ENCODE results near the gene SEC61A2.
"Not testable (repeated sequence)": the region's sequence is repeated elsewhere in the genome, so short reads cannot be mapped to it uniquely, and the experiment has no call there.

SEC61A2 gene

DNA sequence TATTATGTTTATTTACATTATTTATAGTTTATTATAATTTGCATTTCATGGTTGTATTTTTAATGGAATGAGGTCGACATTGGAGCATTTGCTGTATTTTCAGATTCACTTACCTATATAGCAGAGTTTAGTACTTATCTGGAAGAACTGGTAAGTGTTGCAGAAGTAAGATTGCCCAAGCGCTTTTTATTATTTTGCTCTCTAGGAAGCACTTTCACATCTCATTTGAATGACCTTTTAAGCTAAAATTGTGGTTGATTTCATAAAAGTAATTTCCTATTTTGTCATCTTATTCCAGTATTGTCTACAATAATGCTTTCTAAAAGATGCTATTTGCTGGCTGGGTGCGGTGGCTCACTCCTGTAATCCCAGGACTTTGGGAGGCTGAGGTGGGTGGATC lies 28.6 kb downstream of the SEC61A2 start:
- in situ Hi-C loops (cut with MboI; ENCODE audit: low sequenced_read_pairs) = no loop called here

DNA sequence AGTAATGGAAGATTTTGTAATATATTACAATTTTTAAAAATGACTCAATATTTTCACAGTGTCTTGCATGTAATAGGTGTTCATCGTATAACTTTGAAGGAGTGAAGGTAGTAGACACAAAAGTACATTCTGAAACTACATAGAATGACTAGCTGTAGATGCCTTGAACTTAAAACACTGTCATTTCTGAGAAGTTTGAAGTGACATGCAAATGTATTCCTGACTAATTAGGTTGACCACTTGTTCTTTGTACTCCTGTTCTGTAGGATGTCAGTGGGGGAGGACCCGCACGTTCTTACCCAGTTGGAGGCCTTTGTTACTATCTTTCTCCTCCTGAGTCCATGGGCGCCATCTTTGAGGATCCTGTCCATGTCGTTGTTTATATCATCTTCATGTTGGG lies 31.2 kb downstream of the SEC61A2 start:
- in situ Hi-C loops (cut with MboI; ENCODE audit: low sequenced_read_pairs) = no loop called here

DNA sequence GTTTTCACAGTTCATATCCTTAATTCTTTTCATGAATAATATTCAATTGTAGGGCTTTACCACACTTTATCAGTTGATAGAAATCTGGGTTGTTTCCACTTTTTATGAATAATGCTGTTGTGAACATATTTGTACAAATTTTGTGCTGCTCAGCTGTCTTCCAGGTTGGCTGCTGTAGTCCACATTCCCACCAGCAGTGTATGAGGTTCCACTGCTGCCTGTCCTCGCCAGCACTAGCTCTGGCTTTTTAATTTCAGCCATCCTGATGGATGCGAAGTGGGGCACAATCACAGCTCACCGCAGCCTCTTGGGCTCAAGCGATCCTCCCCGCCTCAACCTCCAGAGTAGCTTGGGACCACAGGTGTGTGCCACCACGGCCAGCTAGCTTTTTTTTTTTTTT lies 33.5 kb downstream of the SEC61A2 start:
- in situ Hi-C loops (cut with MboI; ENCODE audit: low sequenced_read_pairs) = no loop called here

DNA sequence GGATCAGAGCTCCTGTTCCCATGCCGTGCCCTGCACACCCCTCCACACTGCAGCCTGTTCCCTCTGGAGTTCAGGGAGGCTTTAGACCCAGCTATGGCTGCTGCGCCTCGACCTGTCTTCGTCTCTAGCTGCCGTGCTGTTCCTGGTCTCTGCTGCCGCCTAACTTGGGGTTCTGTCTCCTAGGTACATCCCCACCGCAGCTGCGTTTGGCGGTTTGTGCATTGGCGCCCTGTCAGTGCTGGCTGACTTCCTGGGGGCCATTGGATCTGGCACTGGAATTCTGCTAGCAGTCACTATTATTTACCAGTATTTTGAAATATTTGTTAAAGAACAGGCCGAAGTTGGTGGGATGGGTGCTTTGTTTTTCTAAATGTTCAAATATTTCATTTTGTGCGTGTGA lies 34.6 kb downstream of the SEC61A2 start:
- in situ Hi-C loops (cut with MboI; ENCODE audit: low sequenced_read_pairs) = no loop called here

DNA sequence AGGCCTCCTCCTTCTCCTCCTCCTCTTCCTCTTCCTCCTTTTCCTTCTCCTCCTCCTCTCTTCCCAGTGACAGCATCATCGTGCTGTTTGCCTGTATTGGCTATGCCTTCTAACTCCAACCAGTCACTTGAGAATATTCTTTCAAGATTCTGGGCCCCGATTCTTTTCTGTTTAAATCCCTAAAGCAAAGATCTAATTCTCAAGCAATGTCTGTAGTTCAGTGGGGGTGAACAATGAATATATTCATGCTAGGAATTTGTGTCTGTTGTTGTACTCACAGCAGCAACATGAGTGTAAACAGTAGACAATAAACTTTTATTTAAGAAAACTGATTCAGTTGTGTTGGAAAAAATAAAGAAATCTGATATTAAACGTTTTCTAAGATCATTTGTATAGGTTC lies 35.6 kb downstream of the SEC61A2 start:
- in situ Hi-C loops (cut with MboI; ENCODE audit: low sequenced_read_pairs) = no loop called here

DNA sequence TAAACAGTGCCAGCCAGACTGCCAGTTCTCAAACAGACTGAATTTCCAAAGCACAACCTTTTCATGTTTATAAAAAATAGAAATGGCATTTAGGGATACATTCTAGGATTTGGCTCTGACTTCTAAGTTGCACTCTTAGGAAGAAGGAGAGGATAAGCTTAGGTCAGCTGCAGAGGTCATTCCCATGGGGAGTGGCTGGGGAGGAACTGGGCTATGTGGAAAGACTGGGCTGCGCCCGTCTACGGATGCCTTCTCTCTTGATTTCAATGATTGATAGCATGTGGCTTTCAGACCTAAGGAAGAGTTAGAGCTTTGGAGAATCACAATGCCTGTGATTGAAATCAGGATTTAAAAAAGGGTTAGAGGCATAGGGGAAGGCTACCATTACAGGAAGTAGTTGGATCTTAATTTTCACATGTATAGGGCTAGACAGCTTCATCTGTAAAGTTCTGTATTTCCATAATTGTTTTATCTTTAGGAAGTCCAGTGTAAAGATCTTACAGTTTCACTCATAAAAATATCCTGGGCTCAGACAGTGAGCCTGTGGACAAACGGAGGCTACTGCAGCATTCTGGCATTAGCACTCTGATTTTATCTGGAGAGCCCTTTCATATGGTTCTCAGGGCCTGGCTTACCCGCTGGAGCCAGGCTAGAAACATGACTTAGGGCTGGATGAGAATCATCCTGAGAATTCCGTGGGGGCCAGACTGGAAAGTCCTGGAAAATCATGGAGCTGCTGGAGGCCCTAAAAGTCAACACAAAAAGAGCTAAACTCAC lies 36.7 kb downstream of the SEC61A2 start:
- in situ Hi-C loops (cut with MboI; ENCODE audit: low sequenced_read_pairs) = no loop called here

DNA sequence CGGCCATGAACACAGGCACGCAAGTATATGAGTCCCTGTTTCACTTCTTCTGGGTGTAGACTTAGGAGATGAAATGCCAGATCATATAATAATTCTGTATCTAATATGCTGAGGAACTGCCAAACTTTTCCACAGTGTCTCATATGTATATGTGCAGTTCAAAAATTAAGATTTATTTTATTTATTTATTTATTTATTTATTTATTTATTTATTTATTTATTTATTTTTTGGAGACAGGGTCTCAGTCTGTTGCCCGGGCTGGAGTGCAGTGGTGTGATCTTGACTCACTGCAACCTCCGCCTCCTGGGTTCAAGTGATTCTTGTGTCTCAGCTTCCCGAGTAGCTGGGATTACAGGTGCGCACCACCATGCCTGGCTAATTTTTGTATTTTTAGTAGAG lies 42.0 kb downstream of the SEC61A2 start:
- in situ Hi-C loops (cut with MboI; ENCODE audit: low sequenced_read_pairs) = not testable (repeated sequence)

DNA sequence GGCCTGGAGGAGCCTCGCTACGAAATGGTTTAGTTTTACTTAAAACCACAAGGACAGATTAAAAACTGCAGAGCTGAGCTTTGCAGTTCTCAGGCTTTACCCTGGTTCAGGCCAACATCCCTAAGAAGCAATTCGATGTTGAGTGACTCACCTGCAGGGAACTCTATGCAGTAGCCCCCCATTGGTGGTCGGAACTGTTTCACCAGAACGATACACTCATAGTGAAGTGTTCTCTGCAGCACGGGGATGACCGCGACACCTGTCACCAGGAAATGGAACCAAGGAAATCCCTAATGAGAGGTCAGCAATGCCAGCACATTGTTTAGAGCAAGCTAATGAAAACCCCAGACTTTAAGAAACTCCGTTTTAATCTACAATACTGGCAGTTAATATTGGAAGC lies 48.2 kb downstream of the SEC61A2 start:
- in situ Hi-C loops (cut with MboI; ENCODE audit: low sequenced_read_pairs) = no loop called here

DNA sequence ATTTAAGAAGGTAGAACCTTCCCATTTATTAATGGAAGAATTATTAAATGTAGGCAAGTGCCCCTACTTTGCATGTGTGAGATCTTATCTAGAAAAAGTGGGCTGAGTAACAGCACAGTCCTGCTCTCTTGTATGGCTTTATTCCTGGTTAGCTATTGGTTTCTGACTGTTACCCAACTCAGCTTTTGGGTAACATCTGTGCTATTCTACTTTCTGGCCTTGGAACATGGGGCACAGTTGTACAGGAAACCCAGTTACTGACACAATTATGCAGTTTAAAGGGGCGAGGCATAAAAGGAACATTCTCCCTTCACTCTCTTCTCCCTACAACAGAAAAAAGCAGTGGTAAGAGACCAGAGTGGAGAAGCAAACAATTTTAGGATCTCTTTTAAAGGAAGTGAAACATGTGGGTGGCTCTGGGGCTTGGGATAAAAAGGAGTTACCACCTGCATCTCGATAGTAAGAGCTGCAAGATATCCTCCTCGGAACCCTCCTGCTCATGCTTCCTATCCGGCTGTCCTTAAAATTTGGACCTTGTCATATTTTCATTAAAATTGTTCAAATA lies 50.2 kb downstream of the SEC61A2 start:
- in situ Hi-C loops (cut with MboI; ENCODE audit: low sequenced_read_pairs) = no loop called here

DNA sequence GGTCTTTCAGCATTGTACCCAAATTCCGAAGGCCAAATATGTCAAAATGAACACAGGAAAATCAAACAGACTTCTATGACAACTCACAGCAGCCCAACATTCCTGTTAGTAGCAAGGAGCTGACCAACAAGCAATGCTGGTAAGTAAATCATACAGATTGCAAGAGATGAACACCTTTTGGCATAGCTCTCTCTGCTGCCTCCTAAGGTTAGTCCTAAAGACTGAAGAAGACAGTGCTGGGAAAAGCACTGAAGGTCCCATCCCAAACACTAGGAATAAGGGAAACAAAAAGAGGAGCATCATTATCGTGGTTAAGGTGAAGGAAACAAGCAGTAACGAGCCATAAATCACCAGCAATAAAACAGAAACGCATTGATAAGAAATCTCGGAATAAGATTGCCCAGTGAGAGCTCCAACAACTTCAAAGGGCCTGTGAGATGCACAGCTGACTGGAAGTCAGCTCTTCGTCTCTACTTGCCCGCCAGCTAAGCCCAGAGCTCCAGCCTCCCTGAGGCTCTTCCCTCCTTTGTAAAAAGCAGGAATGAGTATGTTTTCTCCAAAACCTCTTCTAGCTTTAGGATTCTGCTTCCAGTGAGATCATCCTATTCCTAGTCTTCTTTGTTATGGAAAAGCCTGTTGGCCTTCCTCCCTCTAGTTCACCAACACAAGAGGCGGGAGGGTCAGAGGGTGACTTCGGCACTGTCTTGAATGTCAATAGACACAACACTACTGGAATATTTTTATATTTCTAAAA lies 50.9 kb downstream of the SEC61A2 start:
- in situ Hi-C loops (cut with MboI; ENCODE audit: low sequenced_read_pairs) = no loop called here

DNA sequence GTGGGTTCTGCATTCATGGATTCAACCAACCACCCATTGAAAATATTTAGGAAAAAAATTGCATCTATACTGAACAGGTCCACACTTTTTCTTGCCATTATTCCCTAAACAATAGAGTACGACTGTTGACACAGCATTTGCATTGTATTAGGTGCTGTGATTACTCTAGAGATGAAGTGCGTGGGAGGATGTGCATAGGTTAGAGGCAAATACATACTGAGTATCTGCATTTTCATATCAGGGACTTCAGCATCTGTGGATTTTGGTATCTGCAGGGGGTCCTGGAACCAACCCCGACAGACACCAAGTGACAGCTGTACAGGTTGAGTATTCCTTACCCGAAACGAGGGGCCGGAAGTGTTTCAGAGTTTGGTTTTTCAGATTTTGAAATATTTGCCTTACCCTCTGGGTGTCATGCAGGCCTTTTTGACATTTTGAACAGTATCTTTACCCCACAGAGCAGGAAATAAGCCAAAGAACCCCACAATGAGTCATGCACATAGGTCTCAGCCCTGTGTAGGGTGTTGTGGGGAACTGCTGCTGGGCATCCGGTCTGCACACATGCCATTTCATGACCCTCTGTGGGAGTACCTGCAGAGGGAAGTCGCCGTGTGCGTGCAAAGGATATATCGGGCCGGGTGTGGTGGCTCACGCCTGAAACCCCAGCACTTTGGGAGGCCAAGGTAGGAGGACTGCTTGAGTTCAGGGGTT lies 51.7 kb downstream of the SEC61A2 start:
- in situ Hi-C loops (cut with MboI; ENCODE audit: low sequenced_read_pairs) = no loop called here

DNA sequence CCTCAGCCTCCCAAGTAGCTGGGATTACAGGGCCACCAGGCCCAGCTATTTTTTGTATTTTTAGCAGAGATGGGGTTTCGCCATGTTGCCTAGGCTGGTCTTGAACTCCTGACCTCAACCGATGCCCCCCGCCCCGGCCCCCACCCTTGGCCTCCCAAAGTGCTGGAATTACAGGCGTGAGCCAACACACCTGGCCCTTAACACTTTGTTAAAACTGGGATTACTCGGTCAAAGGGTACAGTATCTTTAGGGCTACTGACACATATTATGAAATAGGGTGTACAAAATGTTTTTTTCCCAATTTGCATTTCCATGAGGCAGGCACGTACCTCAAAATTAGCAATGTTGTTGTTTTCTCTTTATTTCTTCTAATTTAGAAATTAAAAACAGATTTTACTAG lies 54.7 kb downstream of the SEC61A2 start:
- in situ Hi-C loops (cut with MboI; ENCODE audit: low sequenced_read_pairs) = no loop called here

DNA sequence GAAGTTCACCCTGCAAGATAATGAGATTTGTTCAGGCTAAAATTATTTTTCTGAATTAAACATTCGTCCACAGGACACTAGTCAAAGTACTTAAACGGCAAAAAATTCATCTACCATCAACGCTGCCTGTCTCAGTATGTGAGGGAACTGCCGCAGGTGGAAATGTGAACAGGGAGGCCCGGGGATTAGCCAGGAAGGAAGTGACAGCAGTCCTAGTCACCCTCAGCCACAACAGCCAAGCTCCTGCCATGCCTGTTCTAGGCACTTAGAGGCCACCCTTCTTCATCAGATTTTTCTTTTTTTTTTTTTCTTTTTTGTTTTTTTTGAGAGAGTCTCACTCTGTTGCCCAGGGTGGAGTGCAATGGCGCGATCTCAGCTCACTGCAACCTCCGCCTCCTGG lies 56.8 kb downstream of the SEC61A2 start:
- in situ Hi-C loops (cut with MboI; ENCODE audit: low sequenced_read_pairs) = no loop called here

DNA sequence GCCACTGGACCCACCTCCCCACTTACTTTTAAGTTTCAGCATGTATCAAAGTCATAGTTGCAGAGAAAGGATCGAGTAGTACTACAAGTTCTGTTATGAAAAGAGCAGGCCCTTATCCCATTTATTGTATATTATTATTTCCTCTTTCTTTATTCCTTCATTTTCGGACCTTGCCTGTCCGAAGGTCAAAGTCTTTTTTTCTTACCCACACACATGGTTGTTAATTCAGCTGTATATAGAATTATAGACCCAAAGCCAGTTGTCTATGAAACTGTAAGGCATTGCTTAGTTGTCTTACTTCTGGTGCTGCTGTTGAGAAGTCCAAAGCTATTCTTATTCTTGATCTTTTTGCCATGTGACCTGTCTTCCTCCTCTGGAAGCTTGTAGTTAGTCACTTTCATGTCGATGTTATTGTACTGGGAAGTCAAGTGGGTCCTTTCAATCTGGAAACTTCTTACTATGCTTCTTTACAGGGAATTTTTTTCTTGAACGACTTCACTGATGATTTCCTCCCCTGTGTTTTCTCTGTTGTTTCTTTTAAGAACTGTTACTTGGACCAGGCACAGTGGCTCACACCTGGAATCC lies 57.9 kb downstream of the SEC61A2 start:
- in situ Hi-C loops (cut with MboI; ENCODE audit: low sequenced_read_pairs) = no loop called here

DNA sequence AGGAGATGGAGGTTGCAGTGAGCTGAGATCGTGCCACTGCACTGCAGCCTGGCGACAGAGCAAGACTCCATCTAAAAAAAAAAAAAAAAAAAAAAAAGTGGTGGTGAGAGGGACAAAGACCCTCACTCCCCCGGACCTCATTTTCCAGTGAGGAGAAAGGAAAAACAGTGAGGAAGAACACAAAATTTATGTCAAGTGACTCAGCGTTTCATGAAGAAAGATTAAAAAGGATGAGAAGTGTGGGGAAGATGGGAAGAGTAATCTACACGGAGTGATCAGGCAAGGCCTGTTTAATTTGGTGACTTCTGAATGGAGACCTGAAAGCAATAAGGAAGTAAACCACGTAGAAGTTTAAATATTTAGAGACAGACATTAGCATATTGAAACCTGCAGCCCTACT lies 59.2 kb downstream of the SEC61A2 start:
- in situ Hi-C loops (cut with MboI; ENCODE audit: low sequenced_read_pairs) = no loop called here

DNA sequence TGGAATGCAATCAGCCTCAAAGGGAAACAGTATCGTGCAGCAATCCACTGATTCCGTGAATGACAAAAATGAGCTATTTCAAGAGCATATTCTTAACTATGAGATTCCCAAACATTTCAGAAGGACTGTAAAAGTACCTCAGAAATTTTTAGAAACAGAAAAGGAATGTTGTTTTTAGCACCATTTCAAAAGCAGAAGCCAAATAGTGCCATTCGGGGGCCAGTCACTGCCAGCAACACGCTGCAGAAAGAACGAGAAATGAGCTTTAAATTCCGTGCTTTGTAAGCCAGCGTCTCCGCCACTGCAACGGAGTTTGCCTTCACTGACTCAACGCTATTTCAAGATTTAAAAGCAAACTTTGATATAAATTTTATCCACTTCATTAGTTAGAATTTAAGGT lies 59.9 kb downstream of the SEC61A2 start:
- in situ Hi-C loops (cut with MboI; ENCODE audit: low sequenced_read_pairs) = no loop called here

DNA sequence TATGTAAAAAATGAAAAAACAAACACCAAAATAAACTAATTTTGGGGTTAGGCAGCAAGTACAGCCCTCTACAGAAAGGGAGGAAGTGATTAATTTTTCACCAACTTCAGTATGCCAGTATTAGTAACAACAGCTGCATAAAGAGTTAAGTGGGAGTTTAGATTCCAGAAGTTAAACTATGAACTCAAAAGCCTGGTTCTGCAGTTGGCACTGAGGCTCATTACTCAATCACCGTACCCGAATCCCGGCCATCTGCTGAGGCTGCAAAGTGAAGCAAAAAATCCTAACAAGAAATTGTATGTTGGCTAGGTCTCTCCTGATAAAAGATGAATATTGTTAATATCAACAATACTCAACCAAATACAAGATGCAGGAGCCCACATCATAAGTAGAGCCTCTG lies 62.2 kb downstream of the SEC61A2 start:
- in situ Hi-C loops (cut with MboI; ENCODE audit: low sequenced_read_pairs) = no loop called here

DNA sequence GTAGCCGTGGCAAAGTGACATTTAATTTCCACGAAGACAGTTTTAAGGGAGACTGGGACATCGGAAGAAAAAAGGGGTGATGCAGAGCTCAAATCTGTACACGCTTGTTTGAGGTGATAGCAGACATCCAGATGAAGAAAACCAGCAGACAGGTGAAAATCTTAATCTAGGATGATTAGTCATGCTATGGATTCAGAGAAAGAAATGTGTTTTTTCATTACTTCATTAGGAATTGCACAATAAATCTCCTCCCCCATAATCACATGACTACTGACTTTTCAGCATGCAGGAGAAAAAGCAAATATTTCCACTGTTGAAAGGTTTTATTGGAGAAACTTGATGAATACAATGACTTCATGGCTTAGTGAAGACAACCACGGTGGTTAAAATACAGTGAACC lies 63.7 kb downstream of the SEC61A2 start:
- in situ Hi-C loops (cut with MboI; ENCODE audit: low sequenced_read_pairs) = no loop called here

DNA sequence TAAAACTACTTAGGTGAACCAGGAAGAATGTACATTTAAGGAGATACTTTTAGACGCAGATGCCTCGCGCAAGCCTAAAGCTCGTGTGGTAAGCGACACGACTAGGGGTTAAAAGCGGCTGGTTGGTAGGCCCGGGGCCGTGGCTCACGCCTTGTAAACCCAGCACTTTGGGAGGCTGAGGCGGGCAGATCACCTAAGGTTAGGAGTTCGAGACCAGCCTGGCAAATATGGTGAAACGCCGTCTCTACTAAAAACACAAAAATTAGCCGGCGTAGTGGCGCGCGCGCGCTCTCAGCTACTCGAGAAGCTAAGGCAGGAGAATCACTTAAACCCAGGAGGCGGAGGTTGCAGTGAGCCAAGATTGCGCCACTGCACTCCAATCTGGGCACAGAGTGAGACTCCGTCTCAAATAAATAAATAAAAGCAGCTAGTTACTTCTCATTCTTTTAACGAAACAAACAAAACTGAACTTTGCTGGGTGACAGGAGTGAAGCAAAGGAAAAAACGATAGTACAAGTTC lies 65.3 kb downstream of the SEC61A2 start:
- in situ Hi-C loops (cut with MboI; ENCODE audit: low sequenced_read_pairs) = no loop called here

DNA sequence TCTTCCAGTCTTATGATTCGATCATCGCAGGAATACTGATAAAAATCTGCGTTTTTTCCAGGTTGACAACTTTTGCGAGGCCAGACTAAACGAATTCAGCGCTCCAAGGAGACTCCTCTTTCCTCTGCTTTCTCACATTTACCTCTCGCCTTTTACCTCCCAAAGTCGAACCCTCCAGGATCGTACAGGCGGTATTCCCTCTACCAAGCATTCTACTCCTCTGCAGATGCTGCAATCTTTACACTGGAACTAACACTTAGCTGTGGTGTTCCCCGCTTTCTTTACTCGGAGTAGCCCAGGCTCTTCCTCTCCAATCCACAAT lies 65.8 kb downstream of the SEC61A2 start:
- in situ Hi-C loops (cut with MboI; ENCODE audit: low sequenced_read_pairs) = no loop called here
